Right lobe of liver (tissue), 4 donors: ENCODE measurements around the gene TRIM2.

Experiments
- POLR2A ChIP-seq: fragments of 450-650 bp; IDR thresholded peaks from one replicate; pipeline ENCODE4 v1.6.1; 2017; ENCODE audit warnings: antibody characterized with exemption, mild to moderate bottlenecking
- TF ChIP-seq, protein P1 (sequence below), 4 donors: fragments of 200-600 bp in 3 of 4; fragments of 450-650 bp in 1 of 4; IDR thresholded peaks; one replicate each; pipeline versions ENCODE4 v1.5.1 to v1.8.0; 2016 to 2022; ENCODE audit warnings: antibody characterized with exemption in 4 of 4, mild to moderate bottlenecking in 2 of 4
- donor health status: DM: no; HTN: no; CAD: no.
- donor health status: DM: no; HTN: no; CAD: no.
- donor health status: DM: no; HTN: yes; CAD: no.

DNA sequence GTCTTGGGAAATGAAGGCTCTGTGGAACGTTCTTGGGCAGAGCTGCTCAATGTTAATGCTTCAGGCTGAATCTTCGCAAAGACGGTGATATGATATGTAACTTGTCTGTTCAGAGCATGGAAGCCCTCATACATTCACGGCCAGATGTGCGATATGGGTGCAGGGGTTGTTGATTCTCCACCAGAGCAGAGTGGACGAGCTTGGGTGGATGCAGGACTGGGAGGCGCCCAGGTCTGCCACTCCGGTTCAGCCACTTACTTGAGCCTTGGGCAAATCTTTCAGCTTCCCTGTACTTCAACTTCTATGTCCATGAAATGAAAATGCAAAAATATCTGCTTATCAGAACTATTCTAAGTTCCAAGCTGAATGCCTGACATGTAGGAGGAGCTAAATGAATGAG is 92.9 kb downstream of the TRIM2 start:
- no peak for TF ChIP-seq POLR2A
- TF ChIP-seq, protein P1, sequence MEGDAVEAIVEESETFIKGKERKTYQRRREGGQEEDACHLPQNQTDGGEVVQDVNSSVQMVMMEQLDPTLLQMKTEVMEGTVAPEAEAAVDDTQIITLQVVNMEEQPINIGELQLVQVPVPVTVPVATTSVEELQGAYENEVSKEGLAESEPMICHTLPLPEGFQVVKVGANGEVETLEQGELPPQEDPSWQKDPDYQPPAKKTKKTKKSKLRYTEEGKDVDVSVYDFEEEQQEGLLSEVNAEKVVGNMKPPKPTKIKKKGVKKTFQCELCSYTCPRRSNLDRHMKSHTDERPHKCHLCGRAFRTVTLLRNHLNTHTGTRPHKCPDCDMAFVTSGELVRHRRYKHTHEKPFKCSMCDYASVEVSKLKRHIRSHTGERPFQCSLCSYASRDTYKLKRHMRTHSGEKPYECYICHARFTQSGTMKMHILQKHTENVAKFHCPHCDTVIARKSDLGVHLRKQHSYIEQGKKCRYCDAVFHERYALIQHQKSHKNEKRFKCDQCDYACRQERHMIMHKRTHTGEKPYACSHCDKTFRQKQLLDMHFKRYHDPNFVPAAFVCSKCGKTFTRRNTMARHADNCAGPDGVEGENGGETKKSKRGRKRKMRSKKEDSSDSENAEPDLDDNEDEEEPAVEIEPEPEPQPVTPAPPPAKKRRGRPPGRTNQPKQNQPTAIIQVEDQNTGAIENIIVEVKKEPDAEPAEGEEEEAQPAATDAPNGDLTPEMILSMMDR (IDR thresholded peaks at IDR 0.05), result no peak
